Skeletal muscle tissue (tissue), 5 donors: ENCODE results near the gene NPIPB9. TPM values are rescaled to one million over a fixed set of nuclear protein-coding genes. Genes with fewer than 3 reads are reported as not detected.

Experiments
- H3K27ac ChIP-seq: one replicate; pipeline ENCODE4 v1.7.0; 2013; ENCODE audit warnings: mild to moderate bottlenecking, low read depth, low read length, inconsistent platforms
- H3K27me3 ChIP-seq, 3 donors: one replicate each; pipeline ENCODE4 v1.7.0; 2013; ENCODE audit warnings: low read length in 3 of 3; ENCODE audit not compliant: control insufficient read depth in 3 of 3, insufficient read depth in 3 of 3
- H3K36me3 ChIP-seq, 3 donors: one replicate each; pipeline ENCODE4 v1.7.0; 2013; ENCODE audit warnings: low read length in 3 of 3; ENCODE audit not compliant: control insufficient read depth in 3 of 3, insufficient read depth in 3 of 3
- H3K4me1 ChIP-seq, 3 donors: one replicate each; pipeline ENCODE4 v1.7.0; 2013; ENCODE audit warnings: low read length in 3 of 3, mild to moderate bottlenecking in 3 of 3; ENCODE audit not compliant: control insufficient read depth in 3 of 3, insufficient read depth in 3 of 3
- H3K4me3 ChIP-seq, 3 donors: one replicate each; pipeline ENCODE4 v1.7.0; 2013; ENCODE audit warnings: low read length in 3 of 3
- H3K9ac ChIP-seq, 3 donors: one replicate each; pipeline ENCODE4 v1.7.0; 2013; ENCODE audit warnings: low read length in 3 of 3, mild to moderate bottlenecking in 3 of 3, moderate library complexity in 2 of 3, low read depth in 1 of 3
- H3K9me3 ChIP-seq, 3 donors: one replicate each; pipeline ENCODE4 v1.7.0; 2013; ENCODE audit warnings: low read length in 3 of 3; ENCODE audit not compliant: control insufficient read depth in 3 of 3
- small RNA-seq: library from RNA; depleted of rRNA; stranded (forward); fragments of <200 nt; gene quantifications from one replicate; pipeline ENCODE3, GENCODE V24; 2014
- total RNA-seq: library from RNA; depleted of rRNA; stranded (reverse); fragments of >200 nt; gene quantifications from one replicate; pipeline ENCODE4 v1.2.3, GENCODE V29; 2014
- donor health status: Osteomylitis.

Gene NPIPB9
- total RNA-seq, 1 donor from 2014 or later: 4.2 TPM

- H3K36me3 ChIP-seq: peaks cover 11 to 16% (median 12%) of the 10 kb centered on the region in 3 donors
- H3K4me3 ChIP-seq: peak overlapping the region; percentile 90 to 97 (median 95)
- H3K9me3 ChIP-seq: no peaks in the 10 kb centered on the region
- peak overlapping the region; percentile 88 to 97 (median 90) for H3K9ac ChIP-seq
- H3K27ac ChIP-seq: peak overlapping the region; percentile 99
- peaks cover 23 to 36% (median 25%) of the 10 kb centered on the region in 3 donors for H3K4me1 ChIP-seq
- H3K27me3 ChIP-seq: no peaks in the 10 kb centered on the region
Measured at GRCh38 chr16:28821874-28822519, 70.4 kb downstream of the NPIPB9 start.

Small RNA genes within 50 kb of the gene (small RNA-seq; reads per million reads assigned to genes)
- gene MIR6862-2: not detected

Other genes with a start within 250 kb of the NPIPB9 start
- gene IL27, start 245.0 kb upstream of the NPIPB9 start, total RNA-seq: 0.52 TPM
- 3.7 TPM for gene NUPR1, start 212.8 kb upstream of the NPIPB9 start, total RNA-seq
- 19.8 TPM for gene SGF29, start 197.9 kb upstream of the NPIPB9 start, total RNA-seq
- 0.52 TPM for gene SULT1A2, start 154.7 kb upstream of the NPIPB9 start, total RNA-seq
- 2.6 TPM for gene SULT1A1, start 141.7 kb upstream of the NPIPB9 start, total RNA-seq
- not detected for gene NPIPB8, start 113.7 kb upstream of the NPIPB9 start, total RNA-seq
- 197 TPM for gene EIF3C, start 40.3 kb upstream of the NPIPB9 start, total RNA-seq
- gene ATXN2L, start 71.2 kb downstream of the NPIPB9 start, total RNA-seq: 9.9 TPM
- 67.8 TPM for gene TUFM, start 94.6 kb downstream of the NPIPB9 start, total RNA-seq
- gene SH2B1, start 112.1 kb downstream of the NPIPB9 start, total RNA-seq: 6.8 TPM
- 502 TPM for gene ATP2A1, start 126.7 kb downstream of the NPIPB9 start, total RNA-seq
- gene RABEP2, start 173.5 kb downstream of the NPIPB9 start, total RNA-seq: 11.0 TPM
- gene CD19, start 180.2 kb downstream of the NPIPB9 start, total RNA-seq: 2.1 TPM
- gene NFATC2IP, start 199.2 kb downstream of the NPIPB9 start, total RNA-seq: 13.6 TPM
- 18.3 TPM for gene SPNS1, start 223.0 kb downstream of the NPIPB9 start, total RNA-seq
- 0.52 TPM for gene LAT, start 233.3 kb downstream of the NPIPB9 start, total RNA-seq